ENCODE results near the gene HOMER2.
"Not testable (repeated sequence)": the region's sequence is repeated elsewhere in the genome, so short reads cannot be mapped to it uniquely, and the experiment has no call there.

HOMER2 gene

GRCh38 chr15:82963471-82964341 lies 11.2 kb upstream of the HOMER2 start:
- DNase-seq, result no peak

- DNase-seq, result no peak
These were observed 8.2 kb upstream of the HOMER2 start for GRCh38 chr15:82960766-82961165.

- DNase-seq, result no peak
These were observed 6.9 kb upstream of the HOMER2 start for GRCh38 chr15:82959423-82959822.

GRCh38 chr15:82958638-82959037 lies 6.1 kb upstream of the HOMER2 start:
- DNase-seq, result no peak

- no peak for DNase-seq
These were observed 905 bp downstream of the HOMER2 start for GRCh38 chr15:82951472-82952157.

GRCh38 chr15:82950746-82951370 lies 1.7 kb downstream of the HOMER2 start:
- DNase-seq, result no peak

GRCh38 chr15:82950295-82950694 lies 2.2 kb downstream of the HOMER2 start:
- DNase-seq, result no peak

GRCh38 chr15:82946155-82946701 lies 6.3 kb downstream of the HOMER2 start:
- DNase-seq, result no peak

GRCh38 chr15:82945326-82945725 lies 7.2 kb downstream of the HOMER2 start:
- DNase-seq, result no peak

DNA sequence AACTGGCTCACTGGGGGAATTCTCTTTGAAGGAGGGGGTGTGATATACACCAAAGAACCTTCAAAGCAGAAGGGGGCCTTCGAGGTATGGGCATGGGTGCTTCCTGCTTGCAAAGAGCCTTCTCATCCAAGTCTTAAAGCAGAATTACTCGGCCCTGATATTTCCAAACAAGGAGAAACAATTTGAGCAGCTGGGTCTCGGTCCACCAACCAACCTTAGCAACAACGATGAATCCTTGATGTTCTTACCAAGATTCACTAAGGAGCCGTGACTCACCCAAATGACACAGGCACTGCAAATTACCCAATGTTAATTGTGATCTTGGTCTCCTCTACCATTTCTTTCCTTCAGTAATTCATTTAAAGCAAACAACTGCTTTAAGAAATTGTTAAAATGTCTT lies 7.7 kb downstream of the HOMER2 start:
- no peak for DNase-seq

DNA sequence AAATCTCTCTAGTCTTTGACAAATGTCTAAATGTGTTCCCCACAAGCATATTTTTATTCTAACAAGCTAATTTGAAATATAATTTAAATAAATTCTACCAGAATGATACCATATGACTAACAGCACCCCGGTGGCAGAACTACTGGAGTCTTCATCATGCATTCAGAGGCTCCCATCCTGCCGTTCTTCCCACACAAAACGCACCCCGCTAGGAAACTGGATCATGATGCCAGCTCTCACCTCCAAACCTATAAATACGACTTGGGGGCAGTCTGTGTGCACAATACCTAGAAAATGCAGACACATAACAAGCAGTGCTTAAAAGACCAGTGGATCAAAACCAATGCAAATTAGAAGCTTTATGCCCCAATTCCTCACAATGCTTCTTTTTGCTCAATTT lies 8.5 kb downstream of the HOMER2 start:
- DNase-seq, result no peak

DNA sequence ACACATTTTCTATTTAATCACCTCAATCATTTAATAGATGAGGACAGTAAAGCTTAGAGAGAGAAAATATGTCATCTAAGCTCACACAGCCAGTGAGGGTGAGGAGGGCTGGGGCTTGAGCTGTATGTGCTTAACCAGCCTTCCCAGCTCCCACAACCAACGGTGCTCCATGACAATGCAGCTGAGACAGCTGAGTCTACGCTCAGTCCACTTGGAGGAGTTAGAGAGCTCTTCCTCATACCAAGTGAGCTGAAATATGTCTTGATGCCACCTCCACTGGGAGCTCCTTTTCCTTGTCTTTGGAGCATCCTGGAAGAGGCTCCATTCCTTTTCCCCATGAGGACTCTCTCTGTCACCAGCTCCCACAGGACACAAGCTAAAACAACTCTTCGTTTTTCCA lies 9.3 kb downstream of the HOMER2 start:
- no peak for DNase-seq

DNA sequence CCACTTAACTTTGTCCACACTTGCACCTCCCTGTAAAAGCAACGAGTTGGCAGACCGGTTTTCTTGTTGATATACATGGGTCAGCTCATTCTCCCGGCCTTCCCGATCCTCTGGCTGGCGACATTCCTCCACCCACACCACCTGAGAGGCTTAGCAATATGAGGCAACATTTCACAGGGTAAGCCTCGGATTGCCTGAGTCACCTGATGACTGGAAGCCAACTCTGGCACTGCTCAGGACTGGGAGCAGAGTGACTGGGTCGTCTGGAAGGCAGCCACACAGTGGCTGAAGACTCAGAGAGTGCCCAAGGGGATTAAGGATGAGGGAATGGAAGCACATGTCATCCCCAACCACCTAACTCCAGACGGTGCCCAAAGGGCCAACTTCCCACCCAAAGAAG lies 9.8 kb downstream of the HOMER2 start:
- no peak for DNase-seq

- DNase-seq, result not testable (repeated sequence)
These were observed 12.8 kb downstream of the HOMER2 start for GRCh38 chr15:82939678-82940077.

- no peak for DNase-seq
These were observed 14.8 kb downstream of the HOMER2 start for GRCh38 chr15:82937712-82938058.

- DNase-seq, result no peak
These were observed 15.4 kb downstream of the HOMER2 start for GRCh38 chr15:82936966-82937711.

GRCh38 chr15:82935382-82935781 lies 17.1 kb downstream of the HOMER2 start:
- no peak for DNase-seq

- DNase-seq, result no peak
These were observed 18.2 kb downstream of the HOMER2 start for GRCh38 chr15:82934100-82934880.

DNA sequence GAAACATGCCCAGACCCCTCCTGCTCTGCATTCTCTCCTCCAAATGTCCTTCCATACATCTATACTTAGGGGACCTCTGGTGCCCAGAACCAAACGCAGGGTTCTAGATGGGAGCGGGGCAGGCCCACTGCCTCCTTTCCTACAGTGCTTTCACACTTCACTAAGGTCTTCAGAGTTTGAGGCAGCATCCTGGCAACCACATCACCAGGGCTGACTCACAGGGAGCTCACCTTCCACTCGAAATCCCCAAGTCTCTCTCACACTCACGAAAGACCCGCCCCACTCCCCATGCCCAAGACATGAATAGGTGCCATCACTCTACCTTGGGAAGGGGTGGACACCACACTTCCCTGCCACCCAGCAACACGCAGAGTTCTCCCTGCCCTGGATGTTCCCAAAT lies 18.9 kb downstream of the HOMER2 start:
- no peak for DNase-seq

GRCh38 chr15:82931221-82931620 lies 21.3 kb downstream of the HOMER2 start:
- no peak for DNase-seq

DNA sequence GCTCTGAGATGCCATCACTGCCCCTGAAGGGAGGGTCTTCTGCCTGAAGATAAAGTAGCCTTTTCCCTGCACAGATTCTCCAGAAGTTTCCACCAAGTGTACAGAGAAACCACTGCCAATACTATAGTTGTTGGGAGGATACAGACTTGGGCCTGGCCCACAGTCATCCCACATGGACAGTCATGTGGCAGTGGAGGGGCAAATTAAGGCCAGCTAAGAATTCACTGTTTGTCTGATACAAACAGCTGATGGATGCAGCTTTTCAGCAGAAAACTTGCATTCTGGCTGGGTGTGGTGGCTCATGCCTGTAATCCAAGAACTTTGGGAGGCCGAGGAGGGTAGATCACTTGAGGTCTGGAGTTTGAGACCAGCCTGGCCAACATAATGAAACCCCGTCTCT lies 22.1 kb downstream of the HOMER2 start:
- DNase-seq, result no peak

- DNase-seq, result no peak
These were observed 23.8 kb downstream of the HOMER2 start for GRCh38 chr15:82928711-82929110.

Measured in NCI-H2081 (cell line).